ENCODE measurements around the gene JAKMIP1.

Gene JAKMIP1

GRCh38 chr4:6065166-6065565 lies 135.2 kb downstream of the JAKMIP1 start:
- DNase-seq (ENCODE audit: low read depth in 2 of 2) = no peak

DNA sequence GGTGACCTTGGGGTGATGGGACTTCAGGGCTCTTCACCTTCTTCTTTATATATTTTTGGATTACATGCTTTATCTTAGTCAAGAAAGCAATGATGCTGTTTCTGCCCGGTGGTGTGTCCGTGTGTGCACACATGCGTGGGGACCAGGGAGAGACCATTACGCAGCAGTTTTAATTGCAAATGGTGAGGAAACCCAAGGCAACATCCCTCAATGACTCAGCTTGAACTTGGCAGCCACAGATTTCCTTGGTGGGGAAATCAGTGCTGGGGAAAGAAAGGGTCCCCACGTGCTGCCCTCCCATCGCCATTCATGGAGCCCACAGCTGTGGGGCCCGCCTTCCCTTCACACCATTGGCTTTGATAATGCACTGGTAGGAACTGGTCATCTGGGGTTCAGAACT lies 136.0 kb downstream of the JAKMIP1 start:
- no peak for DNase-seq (ENCODE audit: low read depth in 2 of 2)

- DNase-seq (ENCODE audit: low read depth in 2 of 2) = no peak
Observed at GRCh38 chr4:6063684-6064083, 136.7 kb downstream of the JAKMIP1 start.

- no peak for DNase-seq (ENCODE audit: low read depth in 2 of 2)
Observed at GRCh38 chr4:6062133-6062532, 138.2 kb downstream of the JAKMIP1 start.

GRCh38 chr4:6059375-6059805 lies 141.0 kb downstream of the JAKMIP1 start:
- DNase-seq (ENCODE audit: low read depth in 2 of 2) = no peak

DNA sequence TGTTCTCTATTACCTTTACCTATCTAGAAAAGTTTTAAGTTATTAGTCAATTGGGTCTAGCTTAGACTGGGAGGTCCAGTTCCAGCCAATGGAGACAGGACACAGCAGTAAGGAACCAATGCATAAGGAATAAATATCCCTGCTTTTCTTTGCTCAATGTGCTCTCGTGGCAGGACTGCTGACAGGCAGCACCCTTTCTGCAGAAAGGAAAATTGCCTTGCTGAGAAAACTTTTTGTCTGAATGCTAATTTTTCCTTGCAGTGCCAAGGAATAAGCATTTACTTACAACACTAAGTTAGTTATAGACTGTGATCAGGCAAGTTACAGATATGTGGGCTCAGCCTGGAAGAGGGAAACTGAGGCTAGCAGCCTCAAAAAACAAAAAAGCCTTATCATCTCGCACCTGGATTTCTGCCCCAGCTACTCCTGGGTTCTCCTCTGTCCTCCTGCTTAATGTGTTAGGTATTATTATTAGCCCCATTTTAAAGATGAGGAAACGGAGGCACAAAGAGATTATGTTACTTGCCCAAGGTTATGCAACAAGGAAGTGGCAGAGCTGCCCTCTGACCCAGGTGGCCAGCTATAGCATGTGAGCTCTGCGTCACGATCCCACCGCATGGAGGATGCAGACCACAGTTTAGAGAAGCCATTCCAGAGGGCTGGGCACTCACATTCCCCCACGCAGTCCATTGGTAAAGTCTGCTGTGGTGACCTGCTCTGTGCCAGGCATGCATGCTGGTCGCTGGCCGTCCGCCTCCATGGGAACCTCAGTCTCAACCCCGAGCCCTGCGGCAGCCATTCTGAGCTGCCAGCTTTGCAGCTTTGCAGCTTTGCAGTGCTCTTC lies 141.6 kb downstream of the JAKMIP1 start:
- no peak for DNase-seq (ENCODE audit: low read depth in 2 of 2)

DNA sequence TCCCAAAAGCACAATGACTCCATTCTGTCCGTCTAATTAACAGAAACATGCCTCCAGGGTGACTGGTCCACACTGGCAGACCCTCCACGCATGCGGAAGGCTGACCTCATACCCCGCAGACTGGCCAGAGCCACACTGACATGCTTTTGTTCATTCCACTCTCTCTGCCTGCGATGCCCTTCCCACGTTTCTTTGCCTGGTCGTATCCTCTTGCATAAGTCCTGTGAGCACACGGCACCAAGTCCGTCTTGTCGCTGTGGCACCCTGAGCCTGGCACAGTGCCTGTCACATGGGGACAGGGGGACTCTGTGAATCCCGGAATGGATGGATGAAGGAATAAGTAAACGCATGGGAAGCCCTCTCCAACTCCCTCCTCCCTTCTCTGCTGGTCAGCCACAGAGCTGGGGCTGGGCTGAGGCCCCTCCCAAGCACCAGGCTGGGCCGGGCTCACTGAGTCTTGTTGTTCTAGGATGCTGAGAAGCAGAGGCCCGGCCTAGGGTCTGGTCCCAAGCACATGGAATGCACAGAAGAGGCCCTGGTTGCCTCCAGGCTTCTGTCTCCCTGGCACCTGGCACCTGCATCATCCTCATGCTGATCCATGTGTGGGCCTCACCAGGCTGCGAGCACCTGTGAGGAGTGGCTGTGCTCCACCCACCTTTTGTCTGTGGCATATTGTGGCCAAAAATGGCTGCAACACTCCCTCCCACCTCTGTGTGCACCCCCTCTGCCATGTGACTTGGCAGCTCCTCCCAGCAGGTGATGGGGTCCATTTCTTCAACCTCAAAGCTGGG lies 143.2 kb downstream of the JAKMIP1 start:
- DNase-seq (ENCODE audit: low read depth in 2 of 2) = no peak

DNA sequence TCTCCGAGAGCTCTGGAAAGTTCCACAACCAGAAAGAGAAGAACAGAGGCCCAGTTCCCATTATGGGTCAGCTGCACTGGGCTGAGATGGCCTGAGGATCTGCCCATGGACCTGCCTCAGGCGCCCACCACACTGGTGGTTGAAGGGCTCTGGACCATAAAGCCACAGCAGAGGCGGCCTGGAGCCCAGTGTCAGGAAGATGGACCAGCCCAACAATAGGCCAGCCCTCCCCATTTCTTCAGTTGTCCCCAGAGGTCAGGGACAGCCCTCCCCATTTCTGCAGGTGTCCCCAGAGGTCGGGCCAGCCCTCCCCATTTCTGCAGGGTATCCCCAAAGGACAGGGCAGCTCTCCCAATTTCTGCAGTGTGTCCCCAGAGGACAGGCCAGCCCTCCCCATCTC lies 144.9 kb downstream of the JAKMIP1 start:
- no peak for DNase-seq (ENCODE audit: low read depth in 2 of 2)

DNA sequence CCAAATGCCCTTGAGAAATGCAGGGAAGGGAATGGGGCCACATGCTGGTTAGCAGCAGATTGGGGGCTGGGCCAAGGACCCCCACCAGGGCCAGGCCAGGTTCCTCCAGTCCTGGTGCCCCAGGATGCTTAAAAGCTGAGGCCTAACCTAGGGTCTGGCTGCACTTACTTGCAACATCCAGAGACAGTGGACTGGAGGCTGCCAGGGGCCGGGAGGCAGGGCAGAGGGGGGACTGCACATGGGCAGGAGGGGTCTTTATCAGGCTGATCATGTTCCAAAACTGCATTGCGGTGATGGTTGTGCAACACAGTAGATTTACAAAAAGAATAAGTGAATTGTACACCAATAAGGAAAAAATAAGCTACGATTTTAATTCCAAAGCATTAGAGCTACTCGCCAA lies 145.3 kb downstream of the JAKMIP1 start:
- no peak for DNase-seq (ENCODE audit: low read depth in 2 of 2)

DNA sequence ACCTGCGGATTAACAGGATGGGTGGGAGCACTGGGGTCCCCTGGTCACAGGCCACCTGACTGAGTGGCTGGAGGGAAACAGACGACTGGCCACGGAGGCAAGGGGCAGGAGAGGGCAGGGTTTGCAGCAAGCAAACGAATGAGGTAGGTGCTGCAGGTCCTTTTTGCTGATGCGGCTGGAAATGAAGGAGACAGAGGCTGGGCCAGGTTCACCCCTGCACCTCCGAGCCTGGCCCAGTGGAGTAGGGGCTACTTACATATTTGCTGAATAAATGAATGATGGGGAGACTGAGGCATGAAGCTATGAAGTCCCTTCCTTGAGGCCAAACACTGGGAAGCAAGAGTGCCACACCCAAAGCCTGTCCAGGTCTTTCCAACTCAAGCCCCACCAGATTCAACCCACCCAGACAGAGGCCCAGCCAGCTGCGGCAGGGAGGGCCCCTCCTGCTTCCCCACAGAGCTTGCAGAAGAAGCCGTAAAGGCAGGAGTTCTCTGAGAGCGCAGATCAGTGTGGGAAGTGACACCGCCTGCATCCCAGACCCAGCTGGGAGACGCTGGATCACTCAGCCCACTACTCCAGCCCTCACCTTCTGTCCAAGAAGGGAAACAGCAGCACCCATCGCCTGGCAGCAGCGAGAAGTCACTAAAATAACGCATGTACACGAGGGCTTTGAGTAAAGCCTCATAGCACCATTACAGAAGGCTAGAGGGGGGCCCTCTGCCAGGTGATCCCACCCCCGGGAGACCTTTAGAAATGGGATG lies 146.0 kb downstream of the JAKMIP1 start:
- no peak for DNase-seq (ENCODE audit: low read depth in 2 of 2)

- no peak for DNase-seq (ENCODE audit: low read depth in 2 of 2)
Observed at GRCh38 chr4:6052679-6053078, 147.7 kb downstream of the JAKMIP1 start.

GRCh38 chr4:6050551-6050950 lies 149.8 kb downstream of the JAKMIP1 start:
- no peak for DNase-seq (ENCODE audit: low read depth in 2 of 2)

DNA sequence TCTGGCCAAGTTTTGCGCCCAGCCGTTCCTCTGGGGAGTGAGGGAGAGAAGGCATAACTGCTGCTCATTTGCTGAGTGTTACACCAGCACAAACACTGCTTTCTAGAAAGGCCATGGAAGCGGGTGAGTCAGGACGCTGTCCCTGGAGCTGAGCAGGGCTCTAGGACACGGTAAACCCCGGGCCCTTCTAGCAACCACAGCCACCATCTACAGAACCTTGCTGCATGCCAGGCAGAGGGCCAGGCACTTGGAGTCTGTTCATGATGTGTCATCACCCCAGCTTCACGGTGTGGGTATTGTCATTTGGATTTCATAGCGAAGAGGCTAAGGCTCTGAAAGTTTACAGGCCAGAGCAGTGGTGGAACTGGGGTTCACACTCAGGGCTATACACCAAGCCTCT lies 150.4 kb downstream of the JAKMIP1 start:
- no peak for DNase-seq (ENCODE audit: low read depth in 2 of 2)

- DNase-seq (ENCODE audit: low read depth in 2 of 2) = no peak
Observed at GRCh38 chr4:6049278-6049677, 151.1 kb downstream of the JAKMIP1 start.

GRCh38 chr4:6048537-6048936 lies 151.8 kb downstream of the JAKMIP1 start:
- DNase-seq (ENCODE audit: low read depth in 2 of 2) = no peak

DNA sequence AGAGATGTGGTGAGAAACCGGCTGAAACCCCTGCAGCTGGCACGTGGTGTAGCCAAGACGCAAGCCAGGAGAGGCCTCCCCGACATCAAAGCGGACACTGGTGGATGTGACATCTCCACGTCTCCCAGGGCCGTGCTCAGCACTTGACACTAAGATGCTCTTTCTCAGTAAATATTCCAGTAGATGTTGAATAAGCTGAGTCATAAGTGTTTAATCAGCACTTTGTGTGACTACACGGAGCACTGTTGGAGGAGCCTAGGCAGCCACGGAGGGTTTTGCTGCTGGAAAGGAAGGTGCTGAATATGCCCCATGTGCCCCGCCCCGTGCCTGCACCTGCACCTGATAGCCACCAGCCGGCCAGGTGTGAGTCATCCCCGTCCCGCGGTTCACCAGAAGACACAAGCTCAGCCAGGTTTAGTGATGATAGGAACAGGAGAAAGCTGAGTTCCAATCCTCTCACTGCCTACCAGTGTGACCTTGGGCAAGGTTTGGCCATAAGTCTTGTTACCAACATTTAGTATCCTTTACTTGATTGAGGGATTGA lies 153.1 kb downstream of the JAKMIP1 start:
- DNase-seq (ENCODE audit: low read depth in 2 of 2) = no peak

DNA sequence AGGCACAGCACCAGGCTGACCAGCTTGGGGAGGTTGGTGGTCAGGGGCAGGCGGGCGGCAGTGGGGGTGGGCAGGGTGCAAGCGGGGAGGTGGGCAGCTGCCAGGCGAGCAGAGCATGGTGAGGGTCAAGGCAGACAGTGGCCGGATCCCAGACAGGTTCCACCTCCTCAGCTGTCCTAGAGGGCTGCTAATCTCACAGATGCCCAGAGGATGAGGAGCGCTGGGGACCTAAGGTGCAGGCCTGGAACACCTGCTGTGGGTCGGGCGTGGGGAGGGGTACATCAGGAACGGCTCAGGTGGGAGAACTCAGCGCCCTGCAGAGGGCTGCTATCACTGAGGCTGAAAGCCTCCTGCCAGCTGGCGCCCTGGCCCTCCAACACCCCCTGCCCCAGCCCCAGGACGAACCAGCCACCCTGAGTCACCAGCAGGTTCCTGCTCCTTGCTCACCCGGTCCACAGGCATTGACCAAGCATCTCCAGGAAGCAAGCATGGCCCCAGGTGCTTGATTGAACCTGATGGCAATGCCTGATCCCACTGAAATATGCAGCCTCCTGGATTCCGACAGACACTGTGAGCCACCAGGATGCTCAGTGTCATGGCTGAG lies 153.7 kb downstream of the JAKMIP1 start:
- no peak for DNase-seq (ENCODE audit: low read depth in 2 of 2)

DNA sequence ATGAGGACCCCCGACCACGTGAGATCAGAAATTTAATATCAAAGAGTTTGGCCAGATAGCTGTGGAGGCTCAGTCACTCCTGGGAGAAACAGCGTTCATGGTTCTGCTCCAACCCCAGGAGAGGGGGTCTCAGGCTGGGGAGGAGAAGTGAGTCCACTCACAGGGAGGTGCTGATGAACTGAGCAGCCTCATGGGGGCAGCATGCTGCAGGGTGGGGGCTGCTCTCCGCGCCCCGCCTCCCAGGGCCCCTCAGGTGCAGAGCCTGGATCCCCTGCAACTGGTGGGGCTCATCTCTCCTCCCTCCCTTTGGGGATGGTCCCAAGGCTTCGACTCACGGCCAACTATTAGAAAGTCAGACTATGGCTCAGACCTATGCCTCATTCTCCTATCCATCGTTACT lies 155.5 kb downstream of the JAKMIP1 start:
- DNase-seq (ENCODE audit: low read depth in 2 of 2) = no peak

DNA sequence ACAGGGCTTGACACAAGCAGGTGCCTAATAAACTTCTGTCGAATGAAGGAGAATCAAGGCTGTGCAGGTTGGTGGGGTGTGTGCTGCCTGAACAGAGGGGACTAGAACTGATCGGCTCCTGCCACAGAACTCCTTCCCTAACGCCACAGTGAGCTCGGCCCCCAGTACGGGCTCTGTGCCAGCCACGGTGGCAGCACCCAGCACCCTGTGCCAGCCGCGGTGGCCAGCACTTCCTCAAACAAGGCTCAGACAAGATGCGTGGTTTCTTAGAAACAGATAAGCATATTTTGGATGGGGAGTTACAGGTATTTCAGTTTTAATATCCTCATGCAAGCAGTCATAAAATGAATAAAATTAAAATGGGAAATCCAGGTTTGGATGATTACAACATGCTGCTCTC lies 156.1 kb downstream of the JAKMIP1 start:
- DNase-seq (ENCODE audit: low read depth in 2 of 2) = no peak

DNA sequence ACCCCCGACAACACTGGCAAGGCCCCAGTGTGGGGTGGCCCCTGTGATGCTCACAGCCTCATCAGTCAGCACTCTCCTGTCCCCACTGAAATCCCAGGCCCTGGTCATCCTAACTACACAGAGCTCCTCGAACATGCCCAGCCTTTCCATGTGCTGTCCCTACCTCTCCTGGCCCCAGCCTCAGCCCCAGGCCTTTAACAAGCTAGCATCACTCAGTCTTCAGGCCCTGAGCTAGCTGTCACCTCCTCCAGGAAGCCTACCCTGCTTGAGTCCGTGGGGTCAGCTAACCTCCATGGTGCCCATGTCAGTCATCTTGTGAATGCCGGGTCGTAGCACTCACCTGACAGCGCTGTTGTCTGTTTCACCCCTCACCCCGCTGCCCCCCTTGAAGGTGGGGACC lies 156.5 kb downstream of the JAKMIP1 start:
- DNase-seq (ENCODE audit: low read depth in 2 of 2) = no peak

DNA sequence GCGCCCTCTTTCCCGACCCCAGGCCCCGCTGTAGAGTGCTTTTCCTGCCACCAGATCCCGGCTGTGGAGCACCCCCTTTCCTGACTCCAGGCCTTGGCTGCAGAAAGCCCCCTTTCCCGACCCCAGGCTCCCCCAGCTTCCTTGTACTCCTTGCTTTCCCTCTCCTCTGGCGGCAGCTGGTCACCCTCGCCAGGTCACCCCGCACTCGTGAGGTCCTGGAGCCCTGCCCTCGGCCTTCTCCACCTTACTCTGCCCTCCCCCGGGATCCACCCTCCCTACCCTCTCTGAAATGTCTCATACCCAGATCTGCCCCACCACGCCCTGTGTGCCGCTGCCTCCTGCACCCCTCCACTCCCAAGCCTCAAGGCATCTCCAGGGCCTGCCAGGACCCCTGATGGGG lies 157.2 kb downstream of the JAKMIP1 start:
- no peak for DNase-seq (ENCODE audit: low read depth in 2 of 2)
